Astrocyte (in vitro differentiated cells and primary cell): ENCODE results near the gene EXTL2. TPM values are rescaled to one million over a fixed set of nuclear protein-coding genes. Genes with fewer than 3 reads are reported as not detected.
A peak's percentile ranks its signal among the peaks of the same experiment; 100 is the strongest.

Experiments
- DNase-seq: peaks from one replicate; pipeline ENCODE4 v3.0.0-alpha.2; 2010; ENCODE audit warnings: low read depth
- FAIRE-seq: peaks from 2 replicates; lab custom pipeline; 2011; peaks lifted over from hg19 to GRCh38; lab: Jason Lieb, UNC
- H2AFZ ChIP-seq: 2 replicates; pipeline ENCODE4 v1.6.0; 2012; ENCODE audit warnings: low read depth, low read length, inconsistent platforms
- H3K27ac ChIP-seq: 2 replicates; pipeline ENCODE4 v1.5.1; 2011; ENCODE audit warnings: low read depth, low read length, inconsistent platforms
- H3K27me3 ChIP-seq: 2 replicates; pipeline ENCODE4 v1.6.0; 2011; ENCODE audit warnings: low read length, inconsistent platforms; ENCODE audit not compliant: insufficient read depth
- H3K36me3 ChIP-seq: 2 replicates; pipeline ENCODE4 v1.5.1; 2011; ENCODE audit warnings: low read length, inconsistent platforms; ENCODE audit not compliant: insufficient read depth
- H3K4me1 ChIP-seq: 2 replicates; pipeline ENCODE4 v1.5.1; 2011; ENCODE audit warnings: low read length, inconsistent platforms; ENCODE audit not compliant: insufficient read depth
- H3K4me2 ChIP-seq: 2 replicates; pipeline ENCODE4 v1.6.0; 2012; ENCODE audit warnings: low read length, inconsistent platforms
- H3K4me3 ChIP-seq: 2 replicates; pipeline ENCODE4 v1.5.1; 2011; ENCODE audit warnings: low read depth, mild to moderate bottlenecking, low read length, inconsistent platforms; ENCODE audit not compliant: insufficient read depth
- H3K79me2 ChIP-seq: 2 replicates; pipeline ENCODE4 v1.6.0; 2012; ENCODE audit warnings: mild to moderate bottlenecking, low read length, inconsistent platforms; ENCODE audit not compliant: insufficient read depth
- H3K9ac ChIP-seq: 2 replicates; pipeline ENCODE4 v1.6.0; 2012; ENCODE audit warnings: mild to moderate bottlenecking, low read length, inconsistent platforms
- H3K9me3 ChIP-seq: 2 replicates; pipeline ENCODE4 v1.5.1; 2012; ENCODE audit warnings: low read depth, mild to moderate bottlenecking, low read length, inconsistent platforms; ENCODE audit not compliant: insufficient read depth
- H4K20me1 ChIP-seq: 2 replicates; pipeline ENCODE4 v1.6.0; 2012; ENCODE audit warnings: low read length, inconsistent platforms; ENCODE audit not compliant: insufficient read depth
- H3K27ac Mint-ChIP-seq: one replicate; pipeline ENCODE4 v1.8.0; 2021; ENCODE audit warnings: mild to moderate bottlenecking, mixed read lengths; ENCODE audit not compliant: unreplicated experiment
- H3K27me3 Mint-ChIP-seq: one replicate; pipeline ENCODE4 v1.8.0; 2021; ENCODE audit warnings: low read depth, mixed read lengths; ENCODE audit not compliant: unreplicated experiment
- H3K36me3 Mint-ChIP-seq: one replicate; pipeline ENCODE4 v1.8.0; 2021; ENCODE audit warnings: low read depth, mixed read lengths; ENCODE audit not compliant: unreplicated experiment
- H3K4me1 Mint-ChIP-seq: one replicate; pipeline ENCODE4 v1.8.0; 2021; ENCODE audit warnings: low read depth, mixed read lengths; ENCODE audit not compliant: unreplicated experiment
- H3K4me3 Mint-ChIP-seq: one replicate; pipeline ENCODE4 v1.8.0; 2021; ENCODE audit warnings: mild to moderate bottlenecking, moderate library complexity, mixed read lengths; ENCODE audit not compliant: unreplicated experiment
- H3K9me3 Mint-ChIP-seq: one replicate; pipeline ENCODE4 v1.8.0; 2021; ENCODE audit warnings: mild to moderate bottlenecking, mixed read lengths; ENCODE audit not compliant: unreplicated experiment
- EZH2 ChIP-seq: IDR thresholded peaks from 2 replicates; pipeline ENCODE4 v1.6.1; 2012; ENCODE audit warnings: mild to moderate bottlenecking, low read length, inconsistent platforms; ENCODE audit not compliant: insufficient read depth
- total RNA-seq: library from RNA; stranded (reverse); gene quantifications from 2 replicates; pipeline ENCODE4 v1.2.1, GENCODE V29; 2021
- TF ChIP-seq, protein P1 (sequence below): IDR thresholded peaks from 2 replicates; pipeline ENCODE4 v1.5.1; 2011; ENCODE audit warnings: low read depth, mild to moderate bottlenecking, inconsistent platforms, low read length, moderate library complexity; ENCODE audit not compliant: insufficient read depth

EXTL2 gene
- total RNA-seq, 1 donor from 2014 or later = 36.2 TPM

DNA sequence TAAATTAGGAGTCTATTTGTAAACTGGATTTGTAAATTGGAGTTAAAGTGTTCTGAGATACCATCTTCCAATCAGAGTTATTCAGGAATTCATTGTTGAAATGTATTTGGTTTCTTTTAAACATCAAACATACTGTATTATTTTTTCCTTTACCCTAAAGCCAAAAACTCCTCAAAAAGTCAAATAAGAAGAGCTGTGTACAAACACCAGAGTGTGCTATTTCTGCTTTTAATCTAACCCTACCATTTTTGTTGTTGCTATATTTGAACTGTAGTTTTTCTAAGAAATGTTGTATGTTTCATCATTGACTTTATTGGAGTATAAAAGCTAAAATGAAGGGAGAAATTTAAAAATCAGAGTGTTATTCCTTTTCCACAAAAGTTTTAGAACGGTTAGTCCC, 37.1 kb upstream of the EXTL2 start:
- Histone ChIP-seq H3K9ac (no peak overlapping the region), H3K27ac (no peak overlapping the region), H2AFZ (no peak overlapping the region), H3K4me3 (no peak overlapping the region), H3K27me3 (no peaks in the 10 kb centered on the region), H3K9me3 (no peaks in the 10 kb centered on the region), H3K36me3 (peaks cover 11% of the 10 kb centered on the region), H3K4me1 (no peaks in the 10 kb centered on the region), H4K20me1 (peaks cover 8% of the 10 kb centered on the region), H3K4me2 (no peak overlapping the region), H3K79me2 (peaks cover 4% of the 10 kb centered on the region)
- Mint-ChIP-seq H3K9me3 (no peaks in the 10 kb centered on the region), H3K27me3 (no peaks in the 10 kb centered on the region), H3K36me3 (peaks cover 11% of the 10 kb centered on the region), H3K4me3 (no peak overlapping the region), H3K4me1 (no peaks in the 10 kb centered on the region), H3K27ac (no peak overlapping the region)
- no peak for DNase-seq
- peak; percentile 54 for FAIRE-seq
- TF ChIP-seq, protein P1, sequence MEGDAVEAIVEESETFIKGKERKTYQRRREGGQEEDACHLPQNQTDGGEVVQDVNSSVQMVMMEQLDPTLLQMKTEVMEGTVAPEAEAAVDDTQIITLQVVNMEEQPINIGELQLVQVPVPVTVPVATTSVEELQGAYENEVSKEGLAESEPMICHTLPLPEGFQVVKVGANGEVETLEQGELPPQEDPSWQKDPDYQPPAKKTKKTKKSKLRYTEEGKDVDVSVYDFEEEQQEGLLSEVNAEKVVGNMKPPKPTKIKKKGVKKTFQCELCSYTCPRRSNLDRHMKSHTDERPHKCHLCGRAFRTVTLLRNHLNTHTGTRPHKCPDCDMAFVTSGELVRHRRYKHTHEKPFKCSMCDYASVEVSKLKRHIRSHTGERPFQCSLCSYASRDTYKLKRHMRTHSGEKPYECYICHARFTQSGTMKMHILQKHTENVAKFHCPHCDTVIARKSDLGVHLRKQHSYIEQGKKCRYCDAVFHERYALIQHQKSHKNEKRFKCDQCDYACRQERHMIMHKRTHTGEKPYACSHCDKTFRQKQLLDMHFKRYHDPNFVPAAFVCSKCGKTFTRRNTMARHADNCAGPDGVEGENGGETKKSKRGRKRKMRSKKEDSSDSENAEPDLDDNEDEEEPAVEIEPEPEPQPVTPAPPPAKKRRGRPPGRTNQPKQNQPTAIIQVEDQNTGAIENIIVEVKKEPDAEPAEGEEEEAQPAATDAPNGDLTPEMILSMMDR = no peak
- no peak for TF ChIP-seq EZH2

DNA sequence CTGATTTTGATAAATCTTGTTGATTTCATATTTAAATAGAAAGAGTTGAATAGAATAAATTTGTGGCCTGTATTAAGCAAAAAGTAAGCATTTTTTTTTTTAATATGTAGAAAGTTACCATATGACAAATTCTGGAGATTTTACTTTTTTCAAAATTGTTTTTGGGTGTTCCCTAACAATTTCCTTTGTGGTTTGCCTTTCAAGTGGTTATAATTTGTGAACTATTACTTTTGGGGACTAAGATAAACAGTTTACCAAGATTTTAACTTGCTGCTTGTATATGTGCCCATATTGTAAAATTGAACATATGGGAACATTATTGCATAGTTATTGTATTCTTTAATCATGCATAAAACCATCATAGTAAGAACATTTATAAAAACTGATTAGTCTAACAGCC, 35.9 kb upstream of the EXTL2 start:
- H3K36me3 Mint-ChIP-seq = peaks cover 16% of the 10 kb centered on the region
- H3K4me3 Mint-ChIP-seq = no peak overlapping the region
- no peaks in the 10 kb centered on the region for H3K27me3 ChIP-seq
- H3K27me3 Mint-ChIP-seq = no peaks in the 10 kb centered on the region
- no peak for TF ChIP-seq EZH2
- TF ChIP-seq, protein P1 = no peak
- no peak overlapping the region for H3K27ac Mint-ChIP-seq
- H3K27ac ChIP-seq = no peak overlapping the region
- H3K4me2 ChIP-seq = no peak overlapping the region
- H3K79me2 ChIP-seq = no peaks in the 10 kb centered on the region
- no peak overlapping the region for H3K9ac ChIP-seq
- no peaks in the 10 kb centered on the region for H3K4me1 Mint-ChIP-seq
- no peaks in the 10 kb centered on the region for H3K4me1 ChIP-seq
- H3K9me3 ChIP-seq = no peaks in the 10 kb centered on the region
- no peak for DNase-seq
- peaks cover 9% of the 10 kb centered on the region for H4K20me1 ChIP-seq
- H3K9me3 Mint-ChIP-seq = peaks cover 3% of the 10 kb centered on the region
- H3K4me3 ChIP-seq = no peak overlapping the region
- no peak overlapping the region for H2AFZ ChIP-seq
- FAIRE-seq = no peak
- peaks cover 8% of the 10 kb centered on the region for H3K36me3 ChIP-seq

DNA sequence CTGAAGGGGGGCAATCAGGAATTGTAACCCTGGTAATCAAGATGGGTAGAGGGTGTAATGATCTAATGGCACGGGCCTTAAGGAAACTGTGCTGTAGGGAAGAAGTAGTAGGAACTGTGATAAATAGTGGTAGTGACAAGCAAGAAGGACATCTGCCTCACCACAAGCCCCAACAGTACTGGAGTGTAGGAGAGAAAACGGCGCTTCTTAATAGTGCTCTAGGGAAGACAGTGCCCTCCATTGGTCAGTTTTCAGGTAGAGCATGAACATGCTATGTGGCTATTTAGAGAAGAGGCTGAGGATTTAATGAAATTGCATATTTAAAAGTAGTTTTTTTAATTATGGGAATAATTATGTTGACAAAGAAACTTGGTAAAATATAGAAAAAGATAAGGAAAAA, 33.5 kb upstream of the EXTL2 start:
- peaks cover 16% of the 10 kb centered on the region for H3K36me3 Mint-ChIP-seq
- FAIRE-seq = no peak
- H3K27ac Mint-ChIP-seq = no peak overlapping the region
- no peaks in the 10 kb centered on the region for H3K79me2 ChIP-seq
- peaks cover 3% of the 10 kb centered on the region for H3K4me1 ChIP-seq
- no peaks in the 10 kb centered on the region for H3K27me3 Mint-ChIP-seq
- no peak overlapping the region for H3K4me3 ChIP-seq
- H3K36me3 ChIP-seq = peaks cover 14% of the 10 kb centered on the region
- peaks cover 4% of the 10 kb centered on the region for H3K4me1 Mint-ChIP-seq
- peaks cover 5% of the 10 kb centered on the region for H3K9me3 Mint-ChIP-seq
- DNase-seq = no peak
- no peaks in the 10 kb centered on the region for H3K27me3 ChIP-seq
- TF ChIP-seq, protein P1 = no peak
- TF ChIP-seq EZH2 = no peak
- no peak overlapping the region for H3K4me2 ChIP-seq
- H3K4me3 Mint-ChIP-seq = no peak overlapping the region
- no peak overlapping the region for H2AFZ ChIP-seq
- no peak overlapping the region for H3K27ac ChIP-seq
- no peaks in the 10 kb centered on the region for H3K9me3 ChIP-seq
- no peak overlapping the region for H3K9ac ChIP-seq
- H4K20me1 ChIP-seq = peaks cover 15% of the 10 kb centered on the region
